HCT116 (cell line): ENCODE results near the gene IFIH1. TPM values are rescaled to one million over a fixed set of nuclear protein-coding genes. Genes with fewer than 3 reads are reported as not detected.

ENCODE experiments used
- ATAC-seq: fragments of 200-7000 bp; cut with Tn5 transposase; 2 replicates; pipeline ENCODE4 v1.9.1; 2020; ENCODE audit warnings: mild to moderate bottlenecking, moderate library complexity
- BruUV-seq: library from RNA; stranded (reverse); fragments of 400-500 nt; replicated peaks from 2 replicates; lab custom pipeline; 2021; lab: Mats Ljungman, UMichigan
- CTCF ChIA-PET: fragments of 300-600 bp; sonication (Branson Sonifier 250); formaldehyde crosslinking; loops from one replicate; lab custom pipeline; 2021; ENCODE audit warnings: antibody characterized with exemption; lab: Charles Lee
- POLR2A ChIA-PET: fragments of 300-600, 350-600 bp; sonication (Branson Sonifier 250); formaldehyde crosslinking; loops from one replicate; lab custom pipeline; 2021; ENCODE audit warnings: antibody characterized with exemption; lab: Charles Lee
- RAD21 ChIA-PET, 2 experiments: fragments of 300-600 bp; sonication (Branson Sonifier 250); formaldehyde crosslinking; loops; one replicate each; lab custom pipeline; 2023; ENCODE audit warnings: low total read pairs in 2 of 2; ENCODE audit not compliant: uncharacterized antibody in 2 of 2, unreplicated experiment in 2 of 2, low non-redundant PET in 1 of 2; lab: Charles Lee
- DNase-seq: peaks from one replicate; pipeline ENCODE4 v3.0.0-alpha.2; 2010; ENCODE audit warnings: low read depth, low spot score
- H2AFZ ChIP-seq: fragments of 200-600 bp; shearing (Covaris generic), sonication (generic); 2 replicates; pipeline ENCODE4 v1.6.1; 2017; ENCODE audit warnings: low read depth, mixed run types, mixed read lengths, antibody characterized with exemption, low read length; ENCODE audit not compliant: poor library complexity, severe bottlenecking
- H3K27ac ChIP-seq: 2 replicates; pipeline ENCODE4 v1.5.1; 2012; ENCODE audit warnings: low read depth, low read length
- H3K27me3 ChIP-seq: fragments of 200-600 bp; sonication (generic); 2 replicates; pipeline ENCODE4 v1.6.1; 2016; ENCODE audit warnings: mixed run types, low read length, mixed read lengths; ENCODE audit not compliant: insufficient read depth
- H3K36me3 ChIP-seq, 2 experiments: fragments of 200-500 bp in 1 of 2; fragments of 200-600 bp in 1 of 2; sonication (Bioruptor generic) in 1 of 2; sonication (generic) in 1 of 2; 2 replicates each; pipeline versions ENCODE4 v1.5.1 to v1.6.1; 2014 to 2016; ENCODE audit warnings: low read length in 2 of 2, inconsistent platforms in 1 of 2, mixed read lengths in 1 of 2, mixed run types in 1 of 2; ENCODE audit not compliant: insufficient read depth in 2 of 2, control insufficient read depth in 1 of 2
- H3K4me1 ChIP-seq, 2 experiments: fragments of 200-600 bp in 1 of 2; sonication (generic) in 1 of 2; 2 replicates each; pipeline versions ENCODE4 v1.5.1 to v1.6.1; 2012 to 2017; ENCODE audit warnings: low read length in 2 of 2, inconsistent platforms in 1 of 2, mild to moderate bottlenecking in 1 of 2, mixed read lengths in 1 of 2, mixed run types in 1 of 2, moderate library complexity in 1 of 2; ENCODE audit not compliant: insufficient read depth in 2 of 2, control insufficient read depth in 1 of 2
- H3K4me2 ChIP-seq: fragments of 200-600 bp; sonication (generic); 2 replicates; pipeline ENCODE4 v1.6.1; 2017; ENCODE audit warnings: mixed run types, low read length, mixed read lengths
- H3K4me3 ChIP-seq, 2 experiments: fragments of 200-600 bp in 1 of 2; sonication (generic) in 1 of 2; replicated peaks in 1 of 2; 2 replicates each; pipeline ENCODE4 v1.5.1; 2011 to 2016; ENCODE audit warnings: low read length in 2 of 2, control low read depth in 1 of 2, low read depth in 1 of 2, mild to moderate bottlenecking in 1 of 2, mixed read lengths in 1 of 2, mixed run types in 1 of 2
- H3K79me2 ChIP-seq: fragments of 200-600 bp; sonication (generic); 2 replicates; pipeline ENCODE4 v1.6.1; 2017; ENCODE audit warnings: mild to moderate bottlenecking, mixed run types, low read length, moderate library complexity, mixed read lengths; ENCODE audit not compliant: insufficient read depth
- H3K9ac ChIP-seq: fragments of 200-600 bp; sonication (generic); 2 replicates; pipeline ENCODE4 v1.6.1; 2016; ENCODE audit warnings: low read length, mixed read lengths
- H3K9me2 ChIP-seq: fragments of 200-600 bp; sonication (generic), shearing (Covaris generic); 2 replicates; pipeline ENCODE4 v1.6.1; 2017; ENCODE audit warnings: mixed run types, mild to moderate bottlenecking, moderate library complexity; ENCODE audit not compliant: insufficient read depth
- H3K9me3 ChIP-seq, 2 experiments: fragments of 200-500 bp in 1 of 2; fragments of 200-600 bp in 1 of 2; sonication (Bioruptor generic) in 1 of 2; sonication (generic) in 1 of 2; 2 replicates each; pipeline ENCODE4 v1.6.1; 2014 to 2017; ENCODE audit warnings: low read length in 2 of 2, mixed read lengths in 2 of 2, inconsistent platforms in 1 of 2, low read depth in 1 of 2, mild to moderate bottlenecking in 1 of 2, mixed run types in 1 of 2, moderate library complexity in 1 of 2; ENCODE audit not compliant: control insufficient read depth in 1 of 2, insufficient read depth in 1 of 2
- H4K20me1 ChIP-seq: fragments of 200-600 bp; sonication (generic), shearing (Covaris generic); 2 replicates; pipeline ENCODE4 v1.6.1; 2017; ENCODE audit warnings: mixed run types, mild to moderate bottlenecking, moderate library complexity; ENCODE audit not compliant: insufficient read depth
- CEBPB ChIP-seq: IDR thresholded peaks from 2 replicates; pipeline ENCODE4 v1.6.1; 2012; ENCODE audit warnings: low read depth
- ELF1 ChIP-seq: IDR thresholded peaks from 2 replicates; pipeline ENCODE4 v1.6.1; 2012; ENCODE audit warnings: low read depth, borderline replicate concordance
- EZH2phosphoT487 ChIP-seq: fragments of 200-600 bp; IDR thresholded peaks from 2 replicates; pipeline ENCODE4 v1.6.1; 2018; ENCODE audit warnings: antibody characterized with exemption, borderline replicate concordance
- FOSL1 ChIP-seq: IDR thresholded peaks from 2 replicates; pipeline ENCODE4 v1.6.1; 2012; ENCODE audit warnings: low read depth
- JUND ChIP-seq: IDR thresholded peaks from 2 replicates; pipeline ENCODE4 v1.6.1; 2012
- REST ChIP-seq: IDR thresholded peaks from 2 replicates; pipeline ENCODE4 v1.6.1; 2012; ENCODE audit warnings: low read depth
- SP1 ChIP-seq: IDR thresholded peaks from 2 replicates; pipeline ENCODE4 v1.6.1; 2012; ENCODE audit warnings: low read depth
- YY1 ChIP-seq: IDR thresholded peaks from 2 replicates; pipeline ENCODE4 v1.6.1; 2011; ENCODE audit warnings: low read length, low read depth, moderate library complexity, mild to moderate bottlenecking; ENCODE audit not compliant: insufficient replicate concordance; ENCODE audit errors: extremely low read depth
- ZNF274 ChIP-seq: fragments of 200-500 bp; sonication (Bioruptor generic); IDR thresholded peaks from 2 replicates; pipeline ENCODE4 v1.6.1; 2014; ENCODE audit warnings: mild to moderate bottlenecking, low read depth, low read length, inconsistent platforms
- intact Hi-C: fragments of 100-400 bp; cut with micrococcal nuclease; formaldehyde crosslinking; loops from 2 replicates; pipeline ENCODE4 v1.10.0; 2022
- total RNA-seq: library from RNA; stranded (reverse); gene quantifications from one replicate; pipeline ENCODE4 v1.2.1, GENCODE V29; 2021; ENCODE audit not compliant: unreplicated experiment
- TF ChIP-seq, protein P1 (sequence below): IDR thresholded peaks from 2 replicates; pipeline ENCODE4 v1.6.1; 2012

IFIH1 gene
- total RNA-seq, 1 experiment from 2014 or later: 7.0 TPM

DNA sequence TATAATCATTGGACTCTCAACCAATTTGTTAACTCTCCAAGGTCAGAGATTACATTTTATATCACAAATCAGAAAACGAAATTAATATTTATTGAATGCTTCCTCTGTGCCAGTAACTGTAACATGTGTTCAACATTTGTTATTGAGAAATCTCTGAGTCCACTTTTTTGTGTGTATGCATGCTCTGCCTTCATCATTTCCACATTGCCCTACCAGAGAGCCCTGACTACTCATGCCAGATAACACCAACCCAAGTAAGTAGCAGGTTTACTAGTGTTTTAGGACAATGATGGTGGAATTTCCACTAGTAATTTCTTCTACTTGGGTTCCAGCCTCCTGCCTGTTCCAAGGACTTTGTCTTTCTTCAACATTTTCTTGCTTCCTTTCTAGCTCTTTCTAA, 61.1 kb downstream of the IFIH1 start:
- DNase-seq (no peak), ATAC-seq (no peak)
- Histone ChIP-seq H3K9me2 (no peaks in the 10 kb centered on the region; the same call in 1 of the 2 replicates), H3K9me3 (no peaks in the 10 kb centered on the region), H2AFZ (no peak overlapping the region), H3K79me2 (no peaks in the 10 kb centered on the region), H3K9ac (no peak overlapping the region), H3K27ac (no peak overlapping the region), H4K20me1 (no peaks in the 10 kb centered on the region), H3K4me2 (no peak overlapping the region), H3K4me3 (no peak overlapping the region), H3K4me1 (peaks cover 0 to 5% of the 10 kb centered on the region in 2 experiments; a peak in 1 of 4 replicates), H3K27me3 (no peaks in the 10 kb centered on the region), H3K36me3 (no peaks in the 10 kb centered on the region)
- BruUV-seq: no TSS peak
- ChIA-PET CTCF (no interaction called here), POLR2A (no interaction called here), RAD21 (no interaction called here)
- intact Hi-C loops: no loop called here
- TF ChIP-seq REST: no peak
- TF ChIP-seq FOSL1: no peak
- TF ChIP-seq, protein P1, sequence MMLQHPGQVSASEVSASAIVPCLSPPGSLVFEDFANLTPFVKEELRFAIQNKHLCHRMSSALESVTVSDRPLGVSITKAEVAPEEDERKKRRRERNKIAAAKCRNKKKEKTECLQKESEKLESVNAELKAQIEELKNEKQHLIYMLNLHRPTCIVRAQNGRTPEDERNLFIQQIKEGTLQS: no peak

- Histone ChIP-seq H3K36me3 (no peaks in the 10 kb centered on the region), H3K4me3 (no peak overlapping the region), H3K27me3 (no peaks in the 10 kb centered on the region), H2AFZ (no peak overlapping the region), H3K4me1 (peaks cover 0 to 4% of the 10 kb centered on the region in 2 experiments; a peak in 1 of 4 replicates), H3K9me3 (no peaks in the 10 kb centered on the region), H3K79me2 (no peaks in the 10 kb centered on the region), H3K9ac (no peak overlapping the region), H4K20me1 (no peaks in the 10 kb centered on the region), H3K27ac (no peak overlapping the region), H3K4me2 (no peak overlapping the region), H3K9me2 (no peaks in the 10 kb centered on the region; the same call in 1 of the 2 replicates)
- POLR2A ChIA-PET: no interaction called here
- intact Hi-C loops: no loop called here
- BruUV-seq: no TSS peak
- RAD21 ChIA-PET: no interaction called here
- no peak for DNase-seq
- ATAC-seq: no peak
- CTCF ChIA-PET: no interaction called here
- no peak for TF ChIP-seq REST
- TF ChIP-seq ELF1: no peak
- no peak for TF ChIP-seq ZNF274
- TF ChIP-seq CEBPB: no peak
- no peak for TF ChIP-seq SP1
- TF ChIP-seq EZH2phosphoT487: no peak
- no peak for TF ChIP-seq YY1
- no peak for TF ChIP-seq JUND
Measured at GRCh38 chr2:162256591-162256991, 61.9 kb downstream of the IFIH1 start.
